22Rv1 (cell line): ENCODE data around the gene SPRYD3.

Experiments
- H3K27ac ChIP-seq: fragments of 450-650 bp; 2 replicates; pipeline ENCODE4 v1.5.1; 2017
- CTCF ChIP-seq: fragments of 450-650 bp; IDR thresholded peaks from 2 replicates; pipeline ENCODE4 v1.5.1; 2017; ENCODE audit warnings: mild to moderate bottlenecking
- ZFX ChIP-seq: fragments of 450-650 bp; IDR thresholded peaks from 2 replicates; pipeline ENCODE4 v1.6.1; 2017; ENCODE audit warnings: antibody characterized with exemption, borderline replicate concordance

SPRYD3 gene

GRCh38 chr12:53100466-53101151 is 21.4 kb upstream of the SPRYD3 start:
- TF ChIP-seq ZFX (no peak), CTCF (no peak)
- H3K27ac ChIP-seq, result no peak overlapping the region

GRCh38 chr12:53099071-53099882 is 20.1 kb upstream of the SPRYD3 start:
- peak; percentile 99 for TF ChIP-seq CTCF
- no peak for TF ChIP-seq ZFX
- no peak overlapping the region for H3K27ac ChIP-seq

GRCh38 chr12:53098354-53098981 is 19.3 kb upstream of the SPRYD3 start:
- TF ChIP-seq CTCF (no peak), ZFX (no peak)
- no peak overlapping the region for H3K27ac ChIP-seq

GRCh38 chr12:53097564-53098353 is 18.6 kb upstream of the SPRYD3 start, which contains the start of gene IGFBP6:
Gene IGFBP6 (plus strand): TSS chr12:53097667. CDS start chr12:53097718, 51 bp downstream.
- no peak within 1 kb of the TSS for H3K27ac ChIP-seq
- TF ChIP-seq ZFX, result no peak
- TF ChIP-seq CTCF, result 0 out of 2 replicates have a peak, but pooled peaks have one; percentile 6

- no peak overlapping the region for H3K27ac ChIP-seq
- no peak for TF ChIP-seq CTCF
Observed at GRCh38 chr12:53097207-53097563, 18.0 kb upstream of the SPRYD3 start.

GRCh38 chr12:53096759-53097158 is 17.6 kb upstream of the SPRYD3 start:
- no peak for TF ChIP-seq CTCF
- TF ChIP-seq ZFX, result no peak
- no peak overlapping the region for H3K27ac ChIP-seq
